Smooth muscle cell of the brain vasculature (primary cell): Measurements from ENCODE around the gene ABHD12.
"Not testable (repeated sequence)": the region's sequence is repeated elsewhere in the genome, so short reads cannot be mapped to it uniquely, and the experiment has no call there.

Experiments
- DNase-seq: peaks from one replicate; pipeline ENCODE4 v3.0.0-alpha.2; 2012; ENCODE audit warnings: low read depth, low spot score

The ABHD12 gene

DNA sequence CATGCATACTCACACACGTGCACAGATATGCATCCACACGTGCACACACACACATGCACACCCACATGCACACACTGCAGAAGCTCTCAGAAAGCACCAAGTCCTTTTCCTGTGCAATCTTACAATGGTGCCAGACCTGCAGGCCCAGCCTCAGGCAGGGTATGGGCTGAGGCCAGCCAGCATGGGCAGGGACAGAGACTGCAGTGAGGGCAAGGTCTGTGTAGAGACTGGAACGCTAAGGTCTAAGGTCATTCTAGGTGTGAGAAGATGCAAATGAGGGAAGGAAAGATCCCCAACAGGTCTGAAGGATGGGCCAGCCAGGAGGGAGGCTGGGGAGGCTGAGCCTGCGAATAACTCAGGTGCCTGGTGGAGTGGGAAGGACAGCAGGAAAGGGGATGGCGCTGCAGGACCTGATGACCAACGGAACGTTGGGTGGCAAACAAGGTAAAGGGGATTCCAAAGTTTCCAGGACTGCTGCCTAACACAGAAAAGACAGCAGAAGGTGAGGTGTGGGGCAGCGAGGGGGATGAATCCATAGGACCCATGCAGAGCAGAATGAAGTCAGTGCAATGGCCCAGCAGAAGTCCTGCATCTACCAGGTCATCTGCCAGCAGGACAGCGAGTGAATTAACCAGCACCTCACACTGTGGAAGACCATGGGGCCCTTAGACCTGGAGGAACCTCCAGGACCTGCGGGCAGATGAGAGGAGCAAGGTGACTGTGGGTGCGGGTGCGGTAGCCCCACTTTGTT is 67.0 kb downstream of the ABHD12 start:
- DNase-seq, result no peak

GRCh38 chr20:25321991-25322390 is 68.6 kb downstream of the ABHD12 start:
- DNase-seq, result no peak

GRCh38 chr20:25321262-25321831 is 69.3 kb downstream of the ABHD12 start:
- no peak for DNase-seq

- DNase-seq, result no peak
Measured at GRCh38 chr20:25320035-25320800, 70.4 kb downstream of the ABHD12 start.

DNA sequence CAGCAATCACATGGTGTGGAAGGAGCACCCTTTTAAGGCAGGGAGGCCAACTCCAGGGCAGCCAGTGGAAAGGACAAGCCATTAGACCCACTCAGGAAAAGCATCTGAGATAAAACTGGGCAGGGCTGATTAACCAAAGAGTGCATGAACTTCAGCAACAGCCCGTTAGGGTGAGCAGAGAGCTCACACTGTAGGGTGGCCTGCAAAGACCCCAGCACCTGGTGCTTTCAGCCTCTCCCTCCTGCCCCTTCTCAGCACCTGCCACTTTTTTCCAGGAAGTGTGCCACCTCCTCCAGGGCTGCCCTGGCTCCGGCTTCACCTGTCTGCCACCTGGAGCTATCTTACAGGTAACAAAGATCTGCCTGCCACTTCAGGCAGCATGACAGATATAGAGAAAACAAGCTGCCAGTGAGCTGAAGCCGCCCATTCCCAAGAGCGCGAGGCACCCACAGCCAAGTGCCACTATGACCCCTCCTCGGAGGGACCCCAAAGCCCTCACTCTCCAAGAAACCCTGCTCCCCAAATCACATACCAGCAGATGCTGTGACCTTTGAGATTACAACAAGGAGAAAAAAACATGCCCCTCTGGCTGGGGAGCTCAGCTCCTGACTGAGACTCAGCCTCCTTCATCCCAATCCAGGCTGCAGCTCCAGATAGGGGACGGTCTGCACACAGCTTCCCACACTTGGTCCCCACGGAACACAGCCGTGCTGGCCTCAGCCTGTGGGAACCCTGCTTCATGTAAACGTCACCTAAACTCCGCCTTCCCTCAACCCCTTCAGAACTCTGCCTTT is 71.2 kb downstream of the ABHD12 start:
- no peak for DNase-seq

- no peak for DNase-seq
Measured at GRCh38 chr20:25318471-25319240, 72.0 kb downstream of the ABHD12 start.

GRCh38 chr20:25317351-25318075 is 73.1 kb downstream of the ABHD12 start:
- no peak for DNase-seq

DNA sequence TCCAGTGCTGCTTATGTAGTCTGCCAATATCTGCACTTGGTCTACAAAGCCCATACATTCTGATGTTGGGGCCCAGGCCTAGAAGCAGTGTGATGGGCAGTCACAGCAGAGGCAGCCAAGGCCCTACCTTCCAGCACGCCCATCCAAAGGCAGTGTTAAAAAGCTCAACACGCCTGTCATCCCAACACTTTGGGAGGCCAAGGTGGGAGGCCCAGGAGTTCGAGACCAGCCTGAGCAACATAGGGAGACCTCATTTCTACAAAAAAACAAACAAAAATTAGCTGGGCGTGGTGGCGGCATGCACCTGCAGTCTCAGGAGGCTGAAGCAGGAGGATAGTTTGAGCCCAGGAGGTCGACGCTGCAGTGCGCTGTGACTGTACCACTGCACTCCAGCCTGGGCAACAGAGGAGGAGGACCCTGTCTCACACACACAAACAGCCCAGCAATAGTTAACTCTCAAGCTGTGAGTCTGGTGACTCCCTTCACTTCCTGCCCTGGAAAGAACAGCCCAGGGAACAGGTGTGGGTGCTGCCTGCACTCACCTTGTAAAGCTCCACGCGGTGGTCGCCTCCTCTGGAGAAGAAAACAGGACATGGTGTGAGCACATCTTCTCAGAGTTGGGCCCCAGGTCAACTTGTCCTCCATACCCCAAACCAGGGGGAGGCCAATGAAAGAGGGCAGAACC is 74.0 kb downstream of the ABHD12 start:
- no peak for DNase-seq

DNA sequence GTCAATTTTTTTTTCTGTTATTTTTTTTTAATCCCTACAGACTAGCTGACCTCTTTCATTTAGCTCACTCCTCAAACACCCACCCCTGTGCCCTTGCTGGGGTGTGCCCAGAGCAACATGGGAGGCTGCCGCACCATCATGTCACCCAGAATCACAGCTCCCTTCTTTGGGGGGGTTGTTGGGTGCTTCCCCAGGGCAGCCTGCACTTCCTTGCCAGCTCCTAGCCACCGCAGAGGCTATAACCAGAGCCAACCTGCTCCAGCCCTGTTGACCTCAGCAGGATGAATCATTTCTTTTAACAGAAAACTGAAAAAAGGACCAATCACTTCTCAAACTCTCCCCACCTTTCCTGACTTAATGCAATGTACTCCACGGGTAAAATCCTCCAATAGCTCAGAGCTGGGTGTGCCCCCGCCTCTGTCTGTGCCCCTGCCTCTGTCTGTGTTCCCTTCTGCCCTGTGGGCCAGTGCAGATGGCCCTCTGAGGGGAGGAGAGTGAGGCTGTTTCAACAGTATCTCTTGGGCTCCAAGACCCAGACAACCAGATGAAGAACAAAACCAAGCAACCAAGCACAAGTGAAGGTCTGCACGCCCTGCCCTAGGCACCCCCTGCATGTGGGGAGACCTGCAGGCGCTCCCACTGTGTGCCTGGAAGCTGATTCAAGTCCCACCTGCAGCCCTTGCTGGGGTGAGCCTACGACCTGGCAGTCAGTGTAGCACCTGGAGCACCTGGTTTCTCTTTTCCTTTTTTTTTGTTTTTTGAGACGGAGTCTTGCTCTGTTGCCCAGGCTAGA is 75.0 kb downstream of the ABHD12 start:
- no peak for DNase-seq

DNA sequence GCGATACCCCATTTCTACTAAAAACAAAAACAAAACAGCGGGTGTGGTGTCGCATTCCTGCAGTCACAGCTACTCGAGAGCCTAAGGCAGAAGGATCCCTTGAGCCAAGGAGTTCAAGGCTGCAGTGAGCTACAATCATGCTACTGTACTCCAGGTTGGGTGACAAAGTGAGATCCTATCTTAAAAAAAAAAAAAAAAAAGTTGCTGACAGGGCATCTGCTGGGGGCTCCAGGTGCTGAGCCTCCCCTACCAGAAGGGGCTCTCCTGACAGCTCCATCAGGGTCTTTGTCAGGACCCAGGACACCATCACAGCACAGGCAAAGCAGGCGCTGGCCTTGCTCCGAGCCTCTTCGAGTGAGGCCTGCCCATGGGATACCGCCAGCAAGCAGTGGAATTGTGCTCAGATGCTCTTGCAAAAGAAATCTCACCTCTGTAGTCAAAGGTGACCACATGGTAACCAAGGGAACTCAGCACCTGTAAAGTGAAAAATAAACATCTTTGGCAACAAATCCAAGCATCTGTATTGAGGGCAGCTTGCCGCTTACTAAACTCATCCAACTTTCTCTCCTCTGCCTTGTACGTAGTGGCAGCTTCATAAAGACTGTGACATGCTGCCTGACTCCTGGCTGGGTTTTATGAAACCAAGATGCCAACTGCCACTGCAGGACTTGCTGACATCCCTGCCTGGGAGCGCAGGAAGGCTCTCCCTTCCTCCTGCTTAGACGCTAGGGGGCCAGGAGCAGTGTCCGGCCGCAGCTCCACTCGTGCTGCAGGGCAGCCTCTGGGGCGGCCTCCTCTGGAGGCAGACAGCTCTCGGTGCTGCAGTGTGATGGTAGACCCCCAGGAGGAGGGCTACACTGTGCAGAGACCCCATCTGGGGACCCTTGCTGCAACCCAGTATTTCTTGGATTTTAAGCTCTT is 75.9 kb downstream of the ABHD12 start:
- DNase-seq, result no peak

- no peak for DNase-seq
Measured at GRCh38 chr20:25313593-25313992, 77.0 kb downstream of the ABHD12 start.

- not testable (repeated sequence) for DNase-seq
Measured at GRCh38 chr20:25312716-25313115, 77.9 kb downstream of the ABHD12 start.

GRCh38 chr20:25310921-25311728 is 79.5 kb downstream of the ABHD12 start:
- no peak for DNase-seq

DNA sequence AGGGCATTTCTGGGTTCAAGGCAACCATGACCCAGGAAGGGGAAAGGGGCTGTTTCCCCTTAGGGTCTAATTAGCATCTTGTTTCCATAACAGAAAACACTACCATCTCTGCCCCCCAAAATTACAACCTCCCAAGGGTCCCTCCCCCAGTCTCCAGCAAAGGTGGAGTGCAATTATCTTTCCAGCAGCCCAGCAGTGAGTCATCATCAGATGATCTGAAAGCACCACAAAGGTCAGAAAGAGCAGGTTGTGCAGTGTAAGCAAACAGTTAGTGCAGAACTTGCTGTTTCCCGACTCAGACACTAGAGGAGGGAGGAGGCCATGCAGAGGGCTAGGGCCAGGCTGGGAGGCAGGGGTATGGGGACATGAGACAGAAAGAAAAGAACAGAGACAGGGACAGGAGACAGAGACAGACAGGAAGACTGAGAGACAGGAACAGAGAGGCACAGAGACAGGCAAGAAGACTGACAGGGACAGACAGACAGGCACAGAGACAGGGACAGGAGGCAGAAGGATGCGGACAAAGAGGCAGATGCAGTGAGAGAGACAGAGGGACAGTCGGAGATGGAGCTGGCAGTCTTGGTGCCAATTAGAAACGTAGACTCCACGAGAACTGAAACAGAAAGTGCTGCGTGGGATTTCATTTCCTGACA is 80.2 kb downstream of the ABHD12 start:
- DNase-seq, result peak; percentile 65

DNA sequence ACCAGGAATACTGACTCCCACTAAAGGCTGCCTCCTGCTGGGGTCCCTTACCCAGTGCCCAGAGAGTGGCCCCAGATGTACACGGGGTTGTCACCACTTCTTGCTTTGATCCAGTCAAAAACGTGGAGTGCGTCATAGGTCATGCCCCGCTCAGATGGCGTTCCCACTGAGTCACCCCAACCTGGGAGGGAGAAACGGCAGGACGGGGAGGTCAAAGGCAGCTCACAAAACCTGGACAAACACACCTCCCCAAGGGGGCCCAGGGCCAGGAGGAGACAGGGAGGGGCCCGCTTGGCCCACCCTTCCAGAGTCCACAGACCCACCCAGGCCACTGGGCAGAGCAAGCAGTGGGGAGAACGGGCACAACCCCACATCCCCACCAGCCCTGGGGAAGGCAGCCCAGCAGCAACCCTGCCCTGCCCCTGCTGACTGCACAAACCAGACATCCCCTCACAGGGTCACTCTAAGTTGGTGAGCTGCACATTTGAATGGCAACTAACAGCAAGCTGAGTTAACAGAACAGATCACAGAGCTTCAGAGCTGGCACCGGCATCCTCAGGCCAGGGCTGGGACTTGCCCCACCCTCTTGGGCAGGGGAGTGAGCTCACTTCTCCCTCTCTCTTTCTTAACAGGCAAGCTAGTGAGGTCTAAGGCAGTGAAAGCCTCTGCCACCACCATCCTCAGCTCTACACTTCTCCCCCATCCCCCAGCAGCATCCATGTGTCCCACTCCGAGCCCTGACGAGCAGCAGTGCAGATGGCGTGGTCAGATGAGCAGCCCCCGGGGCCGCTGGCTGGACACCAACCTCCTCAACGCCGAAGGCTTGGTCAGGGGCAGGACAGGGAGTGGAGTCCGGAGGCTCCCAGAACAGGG is 81.0 kb downstream of the ABHD12 start:
- peak; percentile 78 for DNase-seq
